OCI-LY3 (cell line): ENCODE measurements around the gene GAL3ST1.

Experiments
- EZH2phosphoT487 ChIP-seq: fragments of 200-600 bp; shearing (Covaris generic); IDR thresholded peaks from 2 replicates; pipeline ENCODE4 v1.6.1; 2018; ENCODE audit warnings: antibody characterized with exemption, mixed run types, low read depth
- TF ChIP-seq, protein P1 (sequence below): fragments of 200-600, 300-600 bp; sonication (generic); IDR thresholded peaks from 2 replicates; pipeline ENCODE4 v1.5.1; 2014; ENCODE audit warnings: antibody characterized with exemption, low read length, low read depth

DNA sequence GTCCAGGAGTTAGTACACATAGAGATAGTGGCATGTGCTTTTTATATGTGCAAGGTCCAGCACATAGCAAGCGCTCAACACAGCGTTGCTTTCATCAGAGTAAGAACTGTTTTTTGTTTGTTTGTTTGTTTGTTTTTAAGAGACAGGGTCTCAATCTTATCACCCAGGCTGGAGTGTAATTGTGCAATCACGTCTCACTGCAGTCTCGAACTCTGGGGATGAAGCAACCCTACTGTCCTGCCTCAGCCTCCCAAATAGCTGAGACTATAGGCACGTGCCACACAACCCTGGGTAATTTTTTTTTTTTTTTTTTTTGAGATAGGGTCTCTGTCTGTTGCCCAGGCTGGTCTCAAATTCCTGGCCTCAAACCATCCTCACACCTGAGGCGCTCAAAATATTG is 43.4 kb upstream of the GAL3ST1 start:
- TF ChIP-seq, protein P1, sequence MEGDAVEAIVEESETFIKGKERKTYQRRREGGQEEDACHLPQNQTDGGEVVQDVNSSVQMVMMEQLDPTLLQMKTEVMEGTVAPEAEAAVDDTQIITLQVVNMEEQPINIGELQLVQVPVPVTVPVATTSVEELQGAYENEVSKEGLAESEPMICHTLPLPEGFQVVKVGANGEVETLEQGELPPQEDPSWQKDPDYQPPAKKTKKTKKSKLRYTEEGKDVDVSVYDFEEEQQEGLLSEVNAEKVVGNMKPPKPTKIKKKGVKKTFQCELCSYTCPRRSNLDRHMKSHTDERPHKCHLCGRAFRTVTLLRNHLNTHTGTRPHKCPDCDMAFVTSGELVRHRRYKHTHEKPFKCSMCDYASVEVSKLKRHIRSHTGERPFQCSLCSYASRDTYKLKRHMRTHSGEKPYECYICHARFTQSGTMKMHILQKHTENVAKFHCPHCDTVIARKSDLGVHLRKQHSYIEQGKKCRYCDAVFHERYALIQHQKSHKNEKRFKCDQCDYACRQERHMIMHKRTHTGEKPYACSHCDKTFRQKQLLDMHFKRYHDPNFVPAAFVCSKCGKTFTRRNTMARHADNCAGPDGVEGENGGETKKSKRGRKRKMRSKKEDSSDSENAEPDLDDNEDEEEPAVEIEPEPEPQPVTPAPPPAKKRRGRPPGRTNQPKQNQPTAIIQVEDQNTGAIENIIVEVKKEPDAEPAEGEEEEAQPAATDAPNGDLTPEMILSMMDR: no peak
- TF ChIP-seq EZH2phosphoT487: no peak
